Loucy (cell line): ENCODE results near the gene ADD1.

Source experiments
- EZH2phosphoT487 ChIP-seq: fragments of 200-600 bp; IDR thresholded peaks from 2 replicates; pipeline ENCODE4 v1.6.1; 2018; ENCODE audit warnings: antibody characterized with exemption, mild to moderate bottlenecking, moderate library complexity, borderline replicate concordance
- TF ChIP-seq, protein P1 (sequence below): fragments of 200-600 bp; sonication (generic); conservative IDR thresholded peaks from 2 replicates; pipeline ENCODE4 v1.5.1; 2014; ENCODE audit warnings: mild to moderate bottlenecking, antibody characterized with exemption, low read length

DNA sequence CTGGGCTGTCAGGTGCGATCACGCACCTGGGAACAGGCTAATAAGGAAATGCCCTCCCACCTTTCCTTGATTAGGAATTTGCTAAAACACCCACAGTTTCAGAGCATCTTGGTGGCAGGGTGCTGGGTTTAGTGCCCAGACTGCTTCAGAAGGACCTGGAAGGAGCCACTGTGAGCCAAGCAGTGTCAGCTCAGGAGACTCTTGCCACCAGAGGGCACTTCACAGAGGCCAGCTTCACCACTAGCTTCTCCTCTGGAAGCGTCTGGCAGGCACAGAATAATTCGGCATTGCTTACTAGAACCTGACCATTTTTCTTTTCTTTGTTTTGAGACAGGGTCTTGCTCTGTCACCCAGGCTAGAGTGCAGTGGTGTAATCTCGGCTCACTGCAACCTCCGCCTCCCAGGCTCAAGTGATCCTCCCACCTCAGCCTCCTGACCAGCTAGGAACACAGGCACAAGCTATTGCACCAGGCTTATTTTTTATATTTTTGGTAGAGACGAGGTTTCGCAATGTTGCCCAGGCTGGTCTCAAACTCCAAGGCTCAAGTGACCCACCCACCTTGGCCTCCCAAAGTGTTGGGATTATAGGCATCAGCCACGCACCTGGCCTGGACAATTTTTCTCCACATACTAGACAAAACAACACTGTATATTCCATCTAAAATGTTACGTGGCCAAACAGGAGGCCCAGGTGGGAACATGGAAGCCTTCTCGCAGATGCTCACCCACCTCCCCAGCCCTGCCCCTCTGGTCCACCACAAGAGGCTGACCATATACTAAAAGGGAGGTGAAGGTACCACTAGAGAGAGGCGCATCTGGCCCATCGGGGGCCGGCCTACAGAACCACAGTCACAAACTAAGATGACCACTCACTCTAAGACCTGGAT, 105.5 kb downstream of the ADD1 start:
- TF ChIP-seq, protein P1, sequence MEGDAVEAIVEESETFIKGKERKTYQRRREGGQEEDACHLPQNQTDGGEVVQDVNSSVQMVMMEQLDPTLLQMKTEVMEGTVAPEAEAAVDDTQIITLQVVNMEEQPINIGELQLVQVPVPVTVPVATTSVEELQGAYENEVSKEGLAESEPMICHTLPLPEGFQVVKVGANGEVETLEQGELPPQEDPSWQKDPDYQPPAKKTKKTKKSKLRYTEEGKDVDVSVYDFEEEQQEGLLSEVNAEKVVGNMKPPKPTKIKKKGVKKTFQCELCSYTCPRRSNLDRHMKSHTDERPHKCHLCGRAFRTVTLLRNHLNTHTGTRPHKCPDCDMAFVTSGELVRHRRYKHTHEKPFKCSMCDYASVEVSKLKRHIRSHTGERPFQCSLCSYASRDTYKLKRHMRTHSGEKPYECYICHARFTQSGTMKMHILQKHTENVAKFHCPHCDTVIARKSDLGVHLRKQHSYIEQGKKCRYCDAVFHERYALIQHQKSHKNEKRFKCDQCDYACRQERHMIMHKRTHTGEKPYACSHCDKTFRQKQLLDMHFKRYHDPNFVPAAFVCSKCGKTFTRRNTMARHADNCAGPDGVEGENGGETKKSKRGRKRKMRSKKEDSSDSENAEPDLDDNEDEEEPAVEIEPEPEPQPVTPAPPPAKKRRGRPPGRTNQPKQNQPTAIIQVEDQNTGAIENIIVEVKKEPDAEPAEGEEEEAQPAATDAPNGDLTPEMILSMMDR = peak; percentile 56; the same call in 1 of the 2 replicates
- no peak for TF ChIP-seq EZH2phosphoT487
